Keratinocyte (primary cell): ENCODE results near the gene SLC19A1. TPM values are rescaled to one million over a fixed set of nuclear protein-coding genes. Genes with fewer than 3 reads are reported as not detected.

Experiments used
- DNase-seq: peaks from one replicate; pipeline ENCODE4 v3.0.0-alpha.2; 2011; ENCODE audit warnings: low read depth, missing footprints, low spot score
- FAIRE-seq: peaks from 2 replicates; lab custom pipeline; 2011; peaks lifted over from hg19 to GRCh38; lab: Jason Lieb, UNC
- H2AFZ ChIP-seq: 2 replicates; pipeline ENCODE4 v1.6.0; 2012; ENCODE audit warnings: low read length, control low read depth, inconsistent platforms; ENCODE audit not compliant: control insufficient read depth
- H3K27ac ChIP-seq: 2 replicates; pipeline ENCODE4 v1.5.1; 2011; ENCODE audit warnings: low read length; ENCODE audit not compliant: control insufficient read depth, insufficient read depth
- H3K27me3 ChIP-seq: 3 replicates; pipeline ENCODE4 v1.6.0; 2011; ENCODE audit warnings: low read length; ENCODE audit not compliant: control insufficient read depth, insufficient read depth; ENCODE audit errors: extremely low read depth
- H3K36me3 ChIP-seq, 2 experiments: 2 replicates in 1 of 2; 3 replicates in 1 of 2; pipeline ENCODE4 v1.5.1; 2011; ENCODE audit warnings: low read length in 2 of 2, mild to moderate bottlenecking in 1 of 2; ENCODE audit not compliant: control insufficient read depth in 2 of 2, insufficient read depth in 2 of 2; ENCODE audit errors: extremely low read depth in 1 of 2
- H3K4me1 ChIP-seq: 3 replicates; pipeline ENCODE4 v1.5.1; 2011; ENCODE audit warnings: low read length; ENCODE audit not compliant: control insufficient read depth, insufficient read depth; ENCODE audit errors: extremely low read depth
- H3K4me2 ChIP-seq: 3 replicates; pipeline ENCODE4 v1.6.0; 2011; ENCODE audit warnings: low read depth, low read length; ENCODE audit not compliant: control insufficient read depth, insufficient read depth; ENCODE audit errors: extremely low read depth
- H3K4me3 ChIP-seq, 3 experiments: fragments of 200-600 bp in 1 of 3; sonication (generic) in 1 of 3; 2 replicates in 2 of 3; 3 replicates in 1 of 3; pipeline ENCODE4 v1.5.1; 2011 to 2016; ENCODE audit warnings: low read length in 3 of 3, mild to moderate bottlenecking in 3 of 3, control low read depth in 2 of 3, inconsistent platforms in 1 of 3, low read depth in 1 of 3, mixed read lengths in 1 of 3, mixed run types in 1 of 3, moderate library complexity in 1 of 3; ENCODE audit not compliant: control insufficient read depth in 2 of 3, insufficient read depth in 2 of 3; ENCODE audit errors: extremely low read depth in 1 of 3
- H3K79me2 ChIP-seq: 2 replicates; pipeline ENCODE4 v1.6.0; 2012; ENCODE audit warnings: low read length; ENCODE audit not compliant: control insufficient read depth, insufficient read depth
- H3K9ac ChIP-seq: 3 replicates; pipeline ENCODE4 v1.6.0; 2011; ENCODE audit warnings: low read length; ENCODE audit not compliant: control insufficient read depth, insufficient read depth; ENCODE audit errors: extremely low read depth
- H3K9me1 ChIP-seq: 3 replicates; pipeline ENCODE4 v1.6.0; 2011; ENCODE audit warnings: low read length; ENCODE audit not compliant: control insufficient read depth, insufficient read depth; ENCODE audit errors: extremely low read depth
- H3K9me3 ChIP-seq: 2 replicates; pipeline ENCODE4 v1.5.1; 2012; ENCODE audit warnings: low read depth, low read length; ENCODE audit not compliant: control insufficient read depth
- H4K20me1 ChIP-seq: 3 replicates; pipeline ENCODE4 v1.6.0; 2011; ENCODE audit warnings: low read length; ENCODE audit not compliant: control insufficient read depth, insufficient read depth; ENCODE audit errors: extremely low read depth
- EZH2 ChIP-seq: IDR thresholded peaks from one replicate; pipeline ENCODE4 v1.6.1; 2012; ENCODE audit warnings: inconsistent platforms, mild to moderate bottlenecking, low read length, moderate library complexity
- dilution Hi-C: fragments of 300-500 bp; cut with MboI; formaldehyde crosslinking; loops from one replicate; pipeline ENCODE4 v1.7.0; 2020; ENCODE audit warnings: low sequenced_read_pairs; ENCODE audit not compliant: extremely low pct_ligation_motif_present
- polyA plus RNA-seq, 5 experiments: library from polyadenylated mRNA; depleted of rRNA in 3 of 5; stranded (reverse) in 3 of 5; stranded (forward) in 1 of 5; unstranded in 1 of 5; fragments of >200 nt; gene quantifications; 1 replicate in 1 of 5; 2 replicates in 3 of 5; 3 replicates in 1 of 5; pipeline versions ENCODE4 v1.2.1 to v1.2.3, GENCODE V29; 2011 to 2012; ENCODE audit warnings: missing spikeins in 2 of 5, low read depth in 1 of 5, low replicate concordance in 1 of 5
- TF ChIP-seq, protein P1 (sequence below), 3 experiments: IDR thresholded peaks in 1 of 3; conservative IDR thresholded peaks in 1 of 3; optimal IDR thresholded peaks in 1 of 3; 2 replicates in 2 of 3; 3 replicates in 1 of 3; pipeline versions ENCODE3 to v1.5.1; 2011; ENCODE audit warnings: low read length in 3 of 3, mild to moderate bottlenecking in 3 of 3, moderate library complexity in 2 of 3, control low read depth in 1 of 3, inconsistent platforms in 1 of 3; ENCODE audit not compliant: insufficient read depth in 2 of 3; ENCODE audit errors: extremely low read depth in 1 of 3

SLC19A1 gene
- polyA plus RNA-seq, 1 donor (not counting 4 experiments of a cell fraction or from before 2014, with no cell fraction given) = 3.8 TPM

DNA sequence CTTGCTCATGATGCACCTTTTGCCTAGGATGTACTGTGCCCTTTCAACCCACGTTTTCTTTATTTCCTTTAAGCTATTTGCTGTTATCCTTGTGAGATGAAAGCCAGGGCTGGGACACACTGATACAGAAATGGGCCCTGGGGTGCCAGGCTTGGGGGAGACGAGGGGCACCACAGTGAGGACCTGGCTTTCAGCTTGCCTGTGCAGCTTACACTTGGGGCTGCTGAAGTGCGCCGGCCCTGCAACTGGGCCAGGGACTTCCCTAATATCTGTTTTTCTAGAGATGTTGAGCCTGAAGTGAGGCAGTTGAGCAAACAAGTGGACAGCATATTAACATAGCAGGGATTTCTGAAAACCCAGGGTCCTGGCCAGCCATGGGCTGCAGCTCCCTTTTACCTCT lies 42.5 kb upstream of the SLC19A1 start:
- TF ChIP-seq, protein P1, sequence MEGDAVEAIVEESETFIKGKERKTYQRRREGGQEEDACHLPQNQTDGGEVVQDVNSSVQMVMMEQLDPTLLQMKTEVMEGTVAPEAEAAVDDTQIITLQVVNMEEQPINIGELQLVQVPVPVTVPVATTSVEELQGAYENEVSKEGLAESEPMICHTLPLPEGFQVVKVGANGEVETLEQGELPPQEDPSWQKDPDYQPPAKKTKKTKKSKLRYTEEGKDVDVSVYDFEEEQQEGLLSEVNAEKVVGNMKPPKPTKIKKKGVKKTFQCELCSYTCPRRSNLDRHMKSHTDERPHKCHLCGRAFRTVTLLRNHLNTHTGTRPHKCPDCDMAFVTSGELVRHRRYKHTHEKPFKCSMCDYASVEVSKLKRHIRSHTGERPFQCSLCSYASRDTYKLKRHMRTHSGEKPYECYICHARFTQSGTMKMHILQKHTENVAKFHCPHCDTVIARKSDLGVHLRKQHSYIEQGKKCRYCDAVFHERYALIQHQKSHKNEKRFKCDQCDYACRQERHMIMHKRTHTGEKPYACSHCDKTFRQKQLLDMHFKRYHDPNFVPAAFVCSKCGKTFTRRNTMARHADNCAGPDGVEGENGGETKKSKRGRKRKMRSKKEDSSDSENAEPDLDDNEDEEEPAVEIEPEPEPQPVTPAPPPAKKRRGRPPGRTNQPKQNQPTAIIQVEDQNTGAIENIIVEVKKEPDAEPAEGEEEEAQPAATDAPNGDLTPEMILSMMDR (optimal IDR thresholded peaks at IDR 0.05 in 1 of 3, IDR thresholded peaks at IDR 0.05 in 1 of 3, conservative IDR thresholded peaks at IDR 0.05 in 1 of 3; ENCODE audit: extremely low read depth in 1 of 3, insufficient read depth in 2 of 3, low read length in 3 of 3) = no peak
- no peak for TF ChIP-seq EZH2
- Histone ChIP-seq H3K4me1 (no peaks in the 10 kb centered on the region), H3K27ac (no peak overlapping the region), H3K4me3 (no peak overlapping the region), H3K9me1 (no peaks in the 10 kb centered on the region), H4K20me1 (no peaks in the 10 kb centered on the region), H3K36me3 (no peaks in the 10 kb centered on the region), H2AFZ (no peak overlapping the region), H3K9ac (no peak overlapping the region), H3K27me3 (peaks cover 17% of the 10 kb centered on the region), H3K9me3 (peaks cover 6% of the 10 kb centered on the region), H3K4me2 (no peak overlapping the region), H3K79me2 (no peaks in the 10 kb centered on the region)
- DNase-seq (no peak), FAIRE-seq (no peak)
- dilution Hi-C loops = no loop called here

DNA sequence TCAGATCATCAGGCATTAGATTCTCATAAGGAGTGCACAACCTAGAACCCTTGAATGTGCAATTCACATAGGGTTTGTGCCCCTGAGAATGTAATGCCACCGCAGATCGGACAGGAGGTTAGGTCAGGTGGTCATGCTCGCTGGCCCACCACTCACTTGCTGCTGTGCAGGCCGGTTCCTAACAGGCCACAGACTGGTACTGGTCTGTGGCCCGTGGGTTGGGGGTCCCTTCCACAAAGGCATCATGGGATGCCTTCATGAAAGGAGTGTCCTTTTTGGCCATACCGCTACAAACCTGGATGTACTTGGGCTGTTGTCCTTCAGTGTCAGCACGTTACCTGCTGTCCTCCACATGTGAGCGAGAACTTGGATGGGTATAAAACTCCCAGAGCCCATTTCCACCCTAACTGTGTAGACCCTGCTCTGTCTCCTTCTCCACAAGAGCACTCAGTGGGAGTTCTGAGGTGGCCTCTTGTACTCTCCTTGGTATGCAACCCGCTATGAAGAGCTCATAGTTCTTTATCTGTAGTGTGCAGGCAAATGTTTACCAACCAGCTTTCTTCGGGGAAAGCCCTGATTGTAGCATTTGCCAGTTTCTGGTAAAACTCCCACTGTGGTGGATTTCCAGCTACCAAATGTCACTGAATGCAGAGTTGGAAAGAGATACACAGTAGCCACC lies 41.7 kb upstream of the SLC19A1 start:
- H3K27ac ChIP-seq = no peak overlapping the region
- DNase-seq = no peak
- no peak for FAIRE-seq
- H3K27me3 ChIP-seq = peaks cover 10% of the 10 kb centered on the region
- no peaks in the 10 kb centered on the region for H3K79me2 ChIP-seq
- TF ChIP-seq, protein P1 (optimal IDR thresholded peaks at IDR 0.05 in 1 of 3, IDR thresholded peaks at IDR 0.05 in 1 of 3, conservative IDR thresholded peaks at IDR 0.05 in 1 of 3; ENCODE audit: extremely low read depth in 1 of 3, insufficient read depth in 2 of 3, low read length in 3 of 3) = no peak
- TF ChIP-seq EZH2 = no peak
- no peaks in the 10 kb centered on the region for H3K4me1 ChIP-seq
- no peak overlapping the region for H3K4me2 ChIP-seq
- no peak overlapping the region for H3K9ac ChIP-seq
- no peaks in the 10 kb centered on the region for H3K36me3 ChIP-seq
- H3K9me3 ChIP-seq = peaks cover 6% of the 10 kb centered on the region
- H2AFZ ChIP-seq = no peak overlapping the region
- dilution Hi-C loops = no loop called here
- H3K9me1 ChIP-seq = no peaks in the 10 kb centered on the region
- no peak overlapping the region for H3K4me3 ChIP-seq
- H4K20me1 ChIP-seq = no peaks in the 10 kb centered on the region
